Measurements from ENCODE around the gene TTC9.

DNA sequence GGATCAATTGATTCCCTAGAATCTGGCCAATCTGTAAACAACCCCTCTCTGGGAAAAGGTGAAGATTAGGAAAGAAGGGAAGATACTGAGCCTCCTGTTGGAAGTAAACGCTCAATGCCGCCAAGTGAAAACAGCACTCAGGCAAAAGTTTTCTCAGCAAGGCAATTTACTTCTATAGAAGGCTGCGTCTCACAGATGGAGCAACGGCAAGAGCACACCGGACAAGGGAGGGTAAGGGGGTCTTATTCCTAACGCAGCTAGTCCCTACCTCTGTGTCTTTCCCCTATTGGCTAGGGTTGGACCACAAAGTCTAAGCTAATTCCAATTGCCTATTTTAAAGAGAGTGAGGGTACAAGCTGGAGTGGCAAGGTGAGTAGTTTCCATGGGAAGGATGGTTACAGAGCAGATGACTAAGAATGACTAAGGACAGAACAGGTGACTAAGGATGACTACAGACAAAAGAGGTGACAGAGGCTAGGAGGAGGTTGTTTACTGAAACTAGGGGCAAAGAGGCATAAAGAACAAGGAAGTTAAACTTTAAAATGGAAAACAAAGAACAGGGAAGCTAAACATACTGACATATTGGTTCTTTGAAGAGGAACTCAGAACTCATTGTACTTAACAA lies 5.6 kb upstream of the TTC9 start:
- TF ChIP-seq ZNF274 (IDR thresholded peaks at IDR 0.05; ENCODE audit: low read depth, low read length) (no peak), SUZ12 (IDR thresholded peaks at IDR 0.05; ENCODE audit: extremely low read depth, insufficient read depth, insufficient read length) (no peak)
